GM19468 (cell line): Measurements from ENCODE around the gene PNPO.
A peak's percentile ranks its signal among the peaks of the same experiment; 100 is the strongest.

Source experiments
- ATAC-seq: cut with Tn5 transposase; IDR thresholded peaks from one replicate; pipeline ENCODE4 v1.9.1; 2021; ENCODE audit warnings: mild to moderate bottlenecking, moderate library complexity, moderate number of reproducible peaks; ENCODE audit not compliant: unreplicated experiment; ENCODE audit errors: extremely low read depth

PNPO gene

GRCh38 chr17:47941246-47942095 lies at the start of gene PNPO:
PNPO (plus strand) TSS chr17:47941571; CDS start chr17:47941676, 105 bp downstream.
- peak; percentile 75 for ATAC-seq

- no peak for ATAC-seq
These were observed 46.6 kb upstream of the PNPO start for GRCh38 chr17:47894498-47895346.

DNA sequence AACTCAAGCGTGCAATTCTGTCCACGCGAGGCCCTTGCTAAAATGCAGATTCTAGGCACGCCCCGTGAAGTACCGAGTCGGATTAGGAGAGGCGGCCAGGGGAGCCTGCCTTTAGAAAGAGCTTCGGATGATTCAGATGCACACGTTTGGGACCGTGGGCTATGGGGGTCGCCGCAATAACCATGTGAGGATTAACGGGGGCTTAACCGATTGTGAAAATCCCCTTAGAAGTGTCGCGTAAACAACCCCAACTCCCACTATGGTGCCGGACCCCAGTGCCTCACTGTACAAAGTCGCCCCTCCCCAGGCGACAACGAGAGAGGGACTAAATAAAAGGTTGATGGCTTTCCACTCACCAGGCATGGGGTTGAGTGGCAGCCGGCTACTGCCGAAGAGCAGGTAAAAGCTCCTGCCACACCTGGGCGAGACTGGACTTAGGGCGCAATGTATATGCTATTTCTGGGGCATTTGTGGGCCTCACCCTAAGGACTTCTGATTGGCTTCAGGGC lies 46.0 kb upstream of the PNPO start:
- ATAC-seq: no peak

GRCh38 chr17:47895856-47896671 lies 45.3 kb upstream of the PNPO start, which contains the start of gene SP2:
SP2 (plus strand) TSS chr17:47896236; CDS start chr17:47896287, 51 bp downstream.
- ATAC-seq: peak; percentile 92

GRCh38 chr17:47896672-47897490 lies 44.5 kb upstream of the PNPO start:
- ATAC-seq: no peak

DNA sequence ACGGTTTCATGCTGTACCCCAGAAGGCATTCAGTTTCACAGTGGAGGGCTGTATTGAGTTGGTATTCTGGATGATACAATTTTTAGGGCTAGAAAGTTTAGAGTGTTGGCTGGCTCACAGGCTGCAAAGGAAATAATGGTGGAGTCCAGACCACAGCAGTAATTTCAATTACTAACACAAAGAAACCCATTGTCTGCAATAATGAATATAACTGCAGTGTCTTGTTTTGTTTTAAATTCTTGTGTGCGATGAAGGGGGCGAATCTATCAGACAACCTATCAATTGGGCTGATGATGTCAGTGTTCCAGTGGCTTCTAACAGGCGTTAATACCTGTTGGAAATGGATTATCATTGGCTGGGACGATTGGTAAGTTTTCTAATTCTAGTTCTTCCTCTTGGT lies 43.8 kb upstream of the PNPO start:
- ATAC-seq: no peak

DNA sequence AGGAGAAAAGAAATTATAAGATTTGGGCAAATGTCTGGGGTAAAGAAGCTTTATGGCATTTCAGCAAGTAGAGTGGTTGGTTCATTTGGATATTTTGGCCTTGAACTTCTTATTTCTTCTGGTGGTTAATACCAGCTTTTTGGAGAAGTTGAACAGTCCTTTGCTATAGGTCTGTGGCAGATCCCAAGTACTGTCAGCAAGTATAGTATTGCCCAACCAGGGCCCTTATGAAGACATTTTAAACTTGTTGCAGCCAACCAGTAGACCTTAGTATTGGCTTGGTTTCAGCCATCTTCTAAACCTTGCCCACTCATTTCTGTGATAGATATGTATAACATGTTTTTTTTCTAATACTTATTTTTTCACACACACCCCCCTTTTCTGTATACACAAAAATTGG lies 43.1 kb upstream of the PNPO start:
- ATAC-seq: no peak

DNA sequence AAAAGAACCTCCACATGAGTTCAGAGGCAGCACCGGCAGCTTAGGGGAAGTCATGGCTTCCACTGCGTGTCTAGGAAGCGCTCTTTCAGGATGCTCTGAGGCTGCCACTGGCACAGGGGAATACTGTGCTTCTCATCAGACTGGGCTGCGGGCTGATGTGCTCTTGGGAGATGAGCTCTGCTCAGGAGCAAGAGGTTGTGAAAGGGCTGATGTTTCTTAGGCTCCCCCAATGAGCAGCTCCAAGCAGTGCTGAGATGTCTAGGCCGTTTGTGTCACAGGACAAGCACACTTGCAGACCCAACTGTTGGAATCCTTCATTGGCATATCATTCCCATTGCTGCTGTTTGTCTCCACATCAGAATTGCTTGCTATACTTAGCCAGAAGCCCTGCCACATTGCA lies 41.7 kb upstream of the PNPO start:
- ATAC-seq: no peak

DNA sequence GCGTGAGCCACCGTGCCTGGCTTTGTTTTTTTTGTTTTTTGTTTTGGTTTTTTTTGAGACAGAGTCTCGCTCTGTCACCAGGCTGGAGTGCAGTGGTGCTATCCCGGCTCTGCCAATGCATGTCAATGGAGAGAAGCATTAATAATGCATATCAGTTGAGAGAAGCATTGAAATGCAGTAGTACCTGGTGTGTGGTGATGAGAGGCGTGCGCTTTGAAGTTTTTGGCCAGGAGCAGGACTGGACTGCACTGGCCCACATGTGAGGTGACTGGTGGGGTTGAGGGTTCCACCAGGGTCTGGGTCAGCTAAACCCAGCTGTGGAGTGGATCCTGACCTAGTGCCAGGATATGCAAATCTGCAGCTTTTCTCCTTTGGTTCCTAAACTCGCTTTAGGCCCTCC lies 39.9 kb upstream of the PNPO start:
- ATAC-seq: no peak

- ATAC-seq: no peak
These were observed 39.2 kb upstream of the PNPO start for GRCh38 chr17:47902039-47902744.

GRCh38 chr17:47905221-47905733 lies 36.1 kb upstream of the PNPO start:
- no peak for ATAC-seq

DNA sequence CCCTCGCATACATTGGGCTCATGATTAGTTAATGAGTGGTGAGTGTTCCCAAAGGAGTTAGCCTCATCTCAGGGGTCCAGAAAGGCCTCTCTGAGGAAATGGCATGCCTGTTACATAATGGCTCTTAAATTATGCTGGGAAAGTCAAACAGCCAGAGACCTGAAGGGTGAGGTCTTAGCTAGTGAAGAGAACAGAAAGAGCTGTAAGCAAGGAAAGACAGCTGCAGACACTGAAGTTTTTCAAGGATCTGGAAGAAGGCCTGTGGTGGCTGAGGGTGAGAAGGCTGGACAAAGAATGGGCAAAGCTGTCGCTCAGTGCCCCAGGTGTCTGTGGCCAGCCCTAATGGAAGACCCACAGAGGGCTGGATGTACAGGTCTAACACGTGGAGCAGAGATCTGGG lies 34.9 kb upstream of the PNPO start:
- ATAC-seq: no peak

DNA sequence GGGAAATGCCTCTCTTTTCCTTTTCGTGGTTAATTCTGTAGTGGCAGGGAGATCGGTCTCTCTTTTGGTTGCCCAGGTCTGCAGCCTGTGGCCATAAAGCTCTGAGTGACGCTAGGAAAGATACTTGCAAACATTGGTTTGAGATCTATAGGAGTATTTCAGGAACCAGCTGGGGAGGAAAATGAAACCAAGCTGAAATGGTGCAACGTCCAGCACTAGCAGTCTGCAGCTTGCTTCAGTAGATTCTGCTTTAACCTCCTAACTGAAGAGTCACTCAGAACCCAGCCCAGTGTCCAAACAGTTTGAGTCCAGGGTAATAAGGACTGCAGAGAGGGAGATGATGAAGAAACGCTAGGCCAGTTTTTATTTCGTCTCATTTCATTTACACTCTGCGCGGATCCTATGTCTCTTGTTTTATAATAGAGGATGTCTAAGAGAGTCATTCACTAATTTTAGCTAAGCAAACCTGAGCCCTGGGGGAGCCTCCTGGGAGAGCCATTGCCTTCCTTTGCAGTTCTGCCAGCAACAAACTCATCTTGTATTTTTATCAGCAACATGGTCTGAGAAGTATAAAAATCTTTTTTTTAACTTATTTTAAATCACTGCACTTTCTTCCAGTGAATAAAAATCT lies 33.3 kb upstream of the PNPO start:
- no peak for ATAC-seq

DNA sequence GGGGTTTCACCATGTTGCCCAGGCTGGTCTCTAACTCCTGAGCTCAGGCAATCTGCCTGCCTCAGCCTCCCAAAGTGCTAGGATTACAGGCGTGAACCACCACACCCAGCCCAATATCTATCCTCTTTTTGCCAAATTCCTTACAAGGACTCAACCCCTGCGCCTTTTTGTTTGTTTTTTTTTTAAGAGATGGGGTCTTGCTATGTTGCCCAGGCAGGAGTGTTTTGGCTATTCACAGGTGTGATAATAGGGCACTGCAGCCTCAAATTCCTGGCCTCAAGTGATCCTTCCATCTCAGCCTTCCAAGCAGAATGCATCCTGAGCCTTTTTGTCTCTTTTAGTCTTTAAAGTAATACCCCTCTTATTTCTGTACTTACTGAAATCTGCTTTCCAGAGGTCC lies 28.3 kb upstream of the PNPO start:
- no peak for ATAC-seq

- ATAC-seq: no peak
These were observed 26.9 kb upstream of the PNPO start for GRCh38 chr17:47914306-47914948.

- no peak for ATAC-seq
These were observed 25.5 kb upstream of the PNPO start for GRCh38 chr17:47915776-47916398.
